ENCODE results near the gene PCDHA13. TPM values are rescaled to one million over a fixed set of nuclear protein-coding genes. Genes with fewer than 3 reads are reported as not detected.
A peak's percentile ranks its signal among the peaks of the same experiment; 100 is the strongest.

The PCDHA13 gene
- total RNA-seq, 4 donors from 2014 or later: 0.39 to 2.1 (median 0.76) TPM

GRCh38 chr5:140927228-140927573, 45.3 kb downstream of the PCDHA13 start:
- Histone ChIP-seq H3K36me3 (no peaks in the 10 kb centered on the region), H3K4me3 (peak overlapping the region; percentile 62 to 64 (median 63)), H3K27ac (replicated peaks in 1 of 4) (peak overlapping the region; percentile 72 to 77 (median 74)), H3K27me3 (peaks cover 0 to 29% (median 3%) of the 10 kb centered on the region in 4 donors), H3K9me3 (no peaks in the 10 kb centered on the region), H3K4me1 (peaks cover 9 to 30% (median 23%) of the 10 kb centered on the region in 4 donors)
- intact Hi-C loops (cut with DNase I): loop anchor here (5.0 kb wide), 2 partner anchors 35 to 45 kb away; partner anchors contain the start of gene PCDHA13
- DNase-seq (ENCODE audit: extremely low spot score): no peak
- no peak for TF ChIP-seq EP300 (IDR thresholded peaks at IDR 0.05)
- TF ChIP-seq POLR2A (IDR thresholded peaks at IDR 0.05; ENCODE audit: low read depth): no peak
- no peak for TF ChIP-seq CTCF (IDR thresholded peaks at IDR 0.05)
- no peak for TF ChIP-seq POLR2AphosphoS5 (IDR thresholded peaks at IDR 0.05)
- WGBS: 14% methylated on average over 15 of the region's 26 CpGs

Other genes starting within 250 kb of the PCDHA13 start
- 100 to 1,000 TPM in 1 of 4 donors, 10 to 100 TPM in 3; 34.9 to 125 (median 56.1) TPM for gene CD14, start 248.9 kb upstream of the PCDHA13 start, total RNA-seq
- gene TMCO6, start 242.7 kb upstream of the PCDHA13 start, total RNA-seq: 10 to 100 TPM; 14.0 to 41.4 (median 22.2) TPM
- gene NDUFA2, start 234.5 kb upstream of the PCDHA13 start, total RNA-seq: 10 to 100 TPM; 52.3 to 63.3 (median 57.4) TPM
- gene IK, start 234.3 kb upstream of the PCDHA13 start, total RNA-seq: 100 to 1,000 TPM in 3 of 4 donors, 10 to 100 TPM in 1; 98.7 to 159 (median 148) TPM
- 10 to 100 TPM; 17.7 to 23.8 (median 20.6) TPM for gene WDR55, start 217.2 kb upstream of the PCDHA13 start, total RNA-seq
- gene DND1, start 208.5 kb upstream of the PCDHA13 start, total RNA-seq: under 1 TPM in 3 of 4 donors, not detected in 1; 0.46 to 0.83 (median 0.66) TPM
- 10 to 100 TPM; 45.7 to 68.7 (median 59.9) TPM for gene HARS1, start 190.8 kb upstream of the PCDHA13 start, total RNA-seq
- gene HARS2, start 190.7 kb upstream of the PCDHA13 start, total RNA-seq: 10 to 100 TPM; 19.1 to 22.2 (median 19.2) TPM
- 10 to 100 TPM; 30.8 to 45.1 (median 38.0) TPM for gene ZMAT2, start 181.7 kb upstream of the PCDHA13 start, total RNA-seq
- not detected for gene PCDHA1, start 96.0 kb upstream of the PCDHA13 start, total RNA-seq
- gene PCDHA2, start 87.3 kb upstream of the PCDHA13 start, total RNA-seq: under 1 TPM in 3 of 4 donors, not detected in 1; 0.13 to 0.42 (median 0.34) TPM
- gene PCDHA3, start 81.1 kb upstream of the PCDHA13 start, total RNA-seq: 1 to 10 TPM in 3 of 4 donors, under 1 TPM in 1; 0.17 to 1.9 (median 1.2) TPM
- 1 to 10 TPM in 1 of 4 donors, under 1 TPM in 3; 0.45 to 1.1 (median 0.66) TPM for gene PCDHA4, start 75.1 kb upstream of the PCDHA13 start, total RNA-seq
- gene PCDHA5, start 60.5 kb upstream of the PCDHA13 start, total RNA-seq: under 1 TPM; 0.17 to 0.69 (median 0.30) TPM
- gene PCDHA6, start 54.2 kb upstream of the PCDHA13 start, total RNA-seq: under 1 TPM; 0.33 to 0.97 (median 0.76) TPM
- 1 to 10 TPM in 1 of 4 donors, under 1 TPM in 3; 0.17 to 1.0 (median 0.37) TPM for gene PCDHA7, start 47.9 kb upstream of the PCDHA13 start, total RNA-seq
- under 1 TPM in 2 of 4 donors, not detected in 2; 0.29 to 0.83 TPM for gene PCDHA8, start 40.9 kb upstream of the PCDHA13 start, total RNA-seq
- gene PCDHA9, start 33.7 kb upstream of the PCDHA13 start, total RNA-seq: under 1 TPM; under 0.01 to 0.42 (median 0.15) TPM
- gene PCDHA10, start 26.2 kb upstream of the PCDHA13 start, total RNA-seq: 1 to 10 TPM in 2 of 4 donors, under 1 TPM in 2; 0.33 to 1.6 (median 1.0) TPM
- gene PCDHA11, start 13.2 kb upstream of the PCDHA13 start, total RNA-seq: under 1 TPM; 0.17 to 0.69 (median 0.34) TPM
- gene PCDHA12, start 6.8 kb upstream of the PCDHA13 start, total RNA-seq: 1 to 10 TPM in 3 of 4 donors, under 1 TPM in 1; 0.66 to 4.8 (median 2.5) TPM
- 1 to 10 TPM; 1.7 to 5.4 (median 4.4) TPM for gene PCDHAC1, start 44.2 kb downstream of the PCDHA13 start, total RNA-seq
- 10 to 100 TPM in 3 of 4 donors, 1 to 10 TPM in 1; 8.8 to 26.6 (median 18.0) TPM for gene PCDHAC2, start 84.4 kb downstream of the PCDHA13 start, total RNA-seq
- not detected for gene PCDHB1, start 169.2 kb downstream of the PCDHA13 start, total RNA-seq
- gene PCDHB2, start 212.5 kb downstream of the PCDHA13 start, total RNA-seq: 1 to 10 TPM; 2.1 to 3.2 (median 2.8) TPM
- 1 to 10 TPM in 3 of 4 donors, under 1 TPM in 1; 0.83 to 2.3 (median 1.2) TPM for gene PCDHB3, start 218.3 kb downstream of the PCDHA13 start, total RNA-seq
- gene PCDHB4, start 239.7 kb downstream of the PCDHA13 start, total RNA-seq: 1 to 10 TPM; 1.2 to 5.1 (median 3.8) TPM